B cell (primary cell): ENCODE results near the gene SRRM3. TPM values are rescaled to one million over a fixed set of nuclear protein-coding genes. Genes with fewer than 3 reads are reported as not detected.

Experiments used
- ATAC-seq: fragments of 200-7000 bp; cut with Tn5 transposase; one replicate; pipeline ENCODE4 v1.10.0; 2021; ENCODE audit warnings: low read depth, mild to moderate bottlenecking, moderate number of reproducible peaks, moderate library complexity
- CTCF ChIA-PET: fragments of 350-600 bp; sonication (Branson Sonifier 250); formaldehyde crosslinking; loops from one replicate; lab custom pipeline; 2021; ENCODE audit warnings: antibody characterized with exemption, inconsistent platforms; lab: Charles Lee
- POLR2A ChIA-PET: fragments of 350-600 bp; sonication (Branson Sonifier 250); formaldehyde crosslinking; loops from one replicate; lab custom pipeline; 2021; ENCODE audit warnings: antibody characterized with exemption; lab: Charles Lee
- DNase-seq: peaks from one replicate; pipeline ENCODE4 v3.0.0; 2013
- H2AFZ ChIP-seq: 2 replicates; pipeline ENCODE4 v1.6.1; 2012; ENCODE audit warnings: mild to moderate bottlenecking, low read depth, low read length; ENCODE audit not compliant: insufficient read depth, poor library complexity, severe bottlenecking
- H3K27ac ChIP-seq, 2 donors: 1 replicate in 1 of 2; 2 replicates in 1 of 2; pipeline ENCODE4 v1.5.1; 2012 to 2013; ENCODE audit warnings: low read length in 2 of 2, mild to moderate bottlenecking in 2 of 2, moderate library complexity in 1 of 2
- H3K27me3 ChIP-seq, 4 experiments: fragments of 200-600 bp in 1 of 4; sonication (generic) in 1 of 4; replicated peaks in 1 of 4; 1 replicate in 2 of 4; 2 replicates in 2 of 4; pipeline versions ENCODE4 v1.6.1 to v1.7.0; 2013 to 2016; ENCODE audit warnings: low read length in 3 of 4, mild to moderate bottlenecking in 2 of 4, mixed read lengths in 1 of 4, moderate library complexity in 1 of 4; ENCODE audit not compliant: insufficient read depth in 4 of 4, control insufficient read depth in 3 of 4; ENCODE audit errors: control extremely low read depth in 1 of 4
- H3K36me3 ChIP-seq, 2 experiments: replicated peaks in 1 of 2; 1 replicate in 1 of 2; 2 replicates in 1 of 2; pipeline versions ENCODE4 v1.6.1 to v1.7.1; 2013; ENCODE audit warnings: low read length in 1 of 2; ENCODE audit not compliant: insufficient read depth in 2 of 2, control insufficient read depth in 1 of 2; ENCODE audit errors: control extremely low read depth in 1 of 2, extremely low read depth in 1 of 2
- H3K4me1 ChIP-seq, 2 donors: fragments of 200-600 bp in 1 of 2; sonication (generic) in 1 of 2; 1 replicate in 1 of 2; 2 replicates in 1 of 2; pipeline versions ENCODE4 v1.5.1 to v1.6.1; 2013 to 2017; ENCODE audit warnings: low read length in 2 of 2; ENCODE audit not compliant: control insufficient read depth in 2 of 2, insufficient read depth in 2 of 2
- H3K4me2 ChIP-seq: replicated peaks from 2 replicates; pipeline ENCODE3; 2012; ENCODE audit warnings: mild to moderate bottlenecking, low read depth, low read length; ENCODE audit not compliant: poor library complexity, severe bottlenecking
- H3K4me3 ChIP-seq, 5 experiments: fragments of 200-600 bp in 1 of 5; sonication (generic) in 1 of 5; 1 replicate in 3 of 5; 2 replicates in 2 of 5; pipeline versions ENCODE4 v1.5.1 to v1.7.0; 2011 to 2016; ENCODE audit warnings: low read length in 4 of 5, mild to moderate bottlenecking in 4 of 5, low read depth in 2 of 5, control low read depth in 1 of 5, moderate library complexity in 1 of 5; ENCODE audit not compliant: insufficient read depth in 1 of 5; ENCODE audit errors: control extremely low read depth in 1 of 5, extremely low read depth in 1 of 5
- H3K79me2 ChIP-seq: fragments of 200-600 bp; sonication (generic); one replicate; pipeline ENCODE4 v1.6.0; 2016; ENCODE audit warnings: low read length; ENCODE audit not compliant: control insufficient read depth, insufficient read depth
- H3K9ac ChIP-seq: fragments of 200-600 bp; sonication (generic); 2 replicates; pipeline ENCODE4 v1.6.1; 2017; ENCODE audit warnings: mild to moderate bottlenecking, low read length, moderate library complexity
- H3K9me3 ChIP-seq, 3 donors: one replicate each; pipeline versions ENCODE4 v1.6.1 to v1.7.1; 2013; ENCODE audit warnings: low read length in 2 of 3; ENCODE audit not compliant: control insufficient read depth in 2 of 3, insufficient read depth in 1 of 3; ENCODE audit errors: control extremely low read depth in 1 of 3
- H4K20me1 ChIP-seq: 2 replicates; pipeline ENCODE4 v1.6.0; 2012; ENCODE audit warnings: mild to moderate bottlenecking, low read length; ENCODE audit not compliant: insufficient read depth, control insufficient read depth, poor library complexity, severe bottlenecking
- H3K27ac Mint-ChIP-seq: one replicate; pipeline ENCODE4 v1.8.0; 2021; ENCODE audit warnings: mixed read lengths
- H3K27me3 Mint-ChIP-seq: one replicate; pipeline ENCODE4 v1.8.0; 2021; ENCODE audit warnings: mixed read lengths
- H3K4me1 Mint-ChIP-seq: one replicate; pipeline ENCODE4 v1.8.0; 2021; ENCODE audit warnings: mixed read lengths
- H3K4me3 Mint-ChIP-seq: one replicate; pipeline ENCODE4 v1.8.0; 2021; ENCODE audit warnings: mixed read lengths
- H3K9me3 Mint-ChIP-seq: one replicate; pipeline ENCODE4 v1.8.0; 2022; ENCODE audit warnings: mixed read lengths; ENCODE audit not compliant: insufficient read depth
- EZH2 ChIP-seq: IDR thresholded peaks from 2 replicates; pipeline ENCODE4 v1.6.1; 2012; ENCODE audit warnings: borderline replicate concordance, low read depth, mild to moderate bottlenecking, moderate library complexity, low read length; ENCODE audit not compliant: insufficient read depth, poor library complexity, severe bottlenecking
- WGBS: methylation state at CpG from one replicate; pipeline ENCODE4 v1.1.5; 2013; ENCODE audit warnings: missing lambda C conversion rate; ENCODE audit not compliant: insufficient coverage; 5-methylcytosine and 5-hydroxymethylcytosine counted together
- intact Hi-C: fragments of 100-400 bp; cut with micrococcal nuclease; formaldehyde crosslinking; loops from one replicate; pipeline ENCODE4 v1.10.0; 2022
- polyA plus RNA-seq: library from polyadenylated mRNA; depleted of rRNA; stranded (reverse); fragments of >200 nt; gene quantifications from 2 replicates; pipeline ENCODE4 v1.2.3, GENCODE V29; 2012
- total RNA-seq, 2 donors: library from RNA; stranded (reverse); fragments of 120-200 nt in 1 of 2; gene quantifications; 1 replicate in 1 of 2; 2 replicates in 1 of 2; pipeline versions ENCODE4 v1.2.3 to v1.2.4, GENCODE V29; 2013 to 2022
- TF ChIP-seq, protein P1 (sequence below): fragments of 200-600 bp; IDR thresholded peaks from one replicate; pipeline ENCODE4 v1.8.0; 2022; ENCODE audit warnings: antibody characterized with exemption, mild to moderate bottlenecking

Gene SRRM3
- total and polyA plus RNA-seq, 2 donors (not counting 1 experiment from before 2014, with no cell fraction given): not detected

DNA sequence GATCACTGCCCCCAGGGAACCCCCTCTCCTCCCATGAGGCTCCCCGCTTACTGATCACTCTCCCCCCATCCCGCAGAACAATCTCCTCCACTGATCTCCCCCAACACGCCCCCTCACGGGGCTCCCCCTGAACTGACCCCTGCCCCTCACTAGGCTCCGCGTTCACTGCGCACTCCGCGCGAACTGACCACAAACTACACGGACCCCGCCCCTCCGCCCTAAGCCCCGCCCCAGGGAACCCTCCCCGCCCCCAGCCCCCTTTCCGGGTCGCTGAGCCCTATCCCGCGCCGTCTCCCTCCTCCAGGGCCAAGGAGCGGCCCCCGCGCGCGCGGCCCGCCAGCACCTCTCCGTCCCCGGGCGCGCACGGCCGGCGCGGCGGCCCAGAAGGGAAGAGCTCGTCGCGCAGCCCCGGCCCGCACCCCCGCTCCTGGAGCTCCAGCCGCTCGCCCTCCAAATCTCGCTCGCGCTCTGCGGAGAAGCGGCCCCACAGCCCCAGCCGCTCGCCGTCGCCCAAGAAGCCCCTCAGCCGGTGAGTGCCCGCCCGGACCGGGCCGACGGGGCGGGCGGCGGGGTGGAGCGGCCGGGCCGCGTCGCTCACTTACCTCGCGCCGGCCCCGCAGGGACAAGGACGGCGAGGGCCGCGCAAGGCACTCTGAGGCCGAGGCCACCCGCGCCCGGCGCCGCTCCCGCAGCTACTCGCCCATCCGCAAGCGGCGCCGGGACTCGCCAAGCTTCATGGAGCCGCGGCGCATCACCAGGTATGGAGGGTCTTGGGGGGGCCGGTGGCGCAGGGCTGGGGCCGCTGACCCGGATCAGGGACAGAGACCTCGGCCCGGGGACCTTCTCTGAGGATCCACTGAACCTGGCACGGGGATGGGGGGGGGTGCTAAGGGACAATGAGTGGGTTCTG, 80.9 kb downstream of the SRRM3 start:
- WGBS: 5% methylated on average over 89 of the region's 98 CpGs
- Mint-ChIP-seq H3K4me1 (peaks cover 15% of the 10 kb centered on the region), H3K4me3 (peak overlapping the region; percentile 78), H3K27ac (no peak overlapping the region), H3K9me3 (no peaks in the 10 kb centered on the region), H3K27me3 (peaks cover 41% of the 10 kb centered on the region)
- peak; percentile 40 for DNase-seq
- Histone ChIP-seq H3K9ac (peak overlapping the region; percentile 42), H3K4me2 (peak overlapping the region; percentile 85), H3K79me2 (no peaks in the 10 kb centered on the region), H3K36me3 (no peaks in the 10 kb centered on the region), H3K27me3 (peaks cover 0 to 54% (median 18%) of the 10 kb centered on the region in 4 experiments), H3K9me3 (peaks cover 0 to 4% (median 0%) of the 10 kb centered on the region in 3 donors), H3K4me3 (peak overlapping the region in 3 of 5 experiments; percentile 34 to 54 (median 37)), H3K4me1 (peaks cover 12 to 19% of the 10 kb centered on the region in 2 donors), H2AFZ (peak overlapping the region; percentile 38), H4K20me1 (no peaks in the 10 kb centered on the region), H3K27ac (no peak overlapping the region)
- ATAC-seq: peak; percentile 34
- CTCF ChIA-PET: interaction anchor here (1.4 to 2.8 kb wide), 3 partner anchors 9 to 77 kb away, joined by 4 to 12 read pairs (median 6); no protein-coding TSS in a partner anchor
- no peak for TF ChIP-seq EZH2
- TF ChIP-seq, protein P1, sequence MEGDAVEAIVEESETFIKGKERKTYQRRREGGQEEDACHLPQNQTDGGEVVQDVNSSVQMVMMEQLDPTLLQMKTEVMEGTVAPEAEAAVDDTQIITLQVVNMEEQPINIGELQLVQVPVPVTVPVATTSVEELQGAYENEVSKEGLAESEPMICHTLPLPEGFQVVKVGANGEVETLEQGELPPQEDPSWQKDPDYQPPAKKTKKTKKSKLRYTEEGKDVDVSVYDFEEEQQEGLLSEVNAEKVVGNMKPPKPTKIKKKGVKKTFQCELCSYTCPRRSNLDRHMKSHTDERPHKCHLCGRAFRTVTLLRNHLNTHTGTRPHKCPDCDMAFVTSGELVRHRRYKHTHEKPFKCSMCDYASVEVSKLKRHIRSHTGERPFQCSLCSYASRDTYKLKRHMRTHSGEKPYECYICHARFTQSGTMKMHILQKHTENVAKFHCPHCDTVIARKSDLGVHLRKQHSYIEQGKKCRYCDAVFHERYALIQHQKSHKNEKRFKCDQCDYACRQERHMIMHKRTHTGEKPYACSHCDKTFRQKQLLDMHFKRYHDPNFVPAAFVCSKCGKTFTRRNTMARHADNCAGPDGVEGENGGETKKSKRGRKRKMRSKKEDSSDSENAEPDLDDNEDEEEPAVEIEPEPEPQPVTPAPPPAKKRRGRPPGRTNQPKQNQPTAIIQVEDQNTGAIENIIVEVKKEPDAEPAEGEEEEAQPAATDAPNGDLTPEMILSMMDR: no peak
- POLR2A ChIA-PET: interaction anchor here (0.6 to 0.7 kb wide), 2 partner anchors 82 to 840 kb away, joined by 3 read pairs; partner anchors contain the start of gene CCDC146
- intact Hi-C loops: no loop called here
